Epithelial cell of proximal tubule (primary cell): ENCODE results near the gene SMIM23. TPM values are rescaled to one million over a fixed set of nuclear protein-coding genes. Genes with fewer than 3 reads are reported as not detected.

ENCODE experiments used
- DNase-seq: peaks from one replicate; pipeline ENCODE4 v3.0.0-alpha.2; 2011; ENCODE audit warnings: low read depth
- H3K4me3 ChIP-seq: 2 replicates; pipeline ENCODE4 v1.5.1; 2011; ENCODE audit warnings: low read depth, mild to moderate bottlenecking, low read length
- CTCF ChIP-seq: conservative IDR thresholded peaks from 2 replicates; pipeline ENCODE4 v1.5.1; 2012; ENCODE audit warnings: low read depth, mild to moderate bottlenecking, low read length
- total RNA-seq: library from RNA; depleted of rRNA; stranded (reverse); fragments of >200 nt; gene quantifications from 2 replicates; pipeline ENCODE4 v1.2.3, GENCODE V29; 2015

The SMIM23 gene
- total RNA-seq, 1 donor from 2014 or later = not detected

- no peak overlapping the region for H3K4me3 ChIP-seq
- no peak for TF ChIP-seq CTCF
Measured at GRCh38 chr5:171798418-171798817, 12.8 kb downstream of the SMIM23 start.

GRCh38 chr5:171801839-171802238 is 16.2 kb downstream of the SMIM23 start:
- no peak for TF ChIP-seq CTCF
- H3K4me3 ChIP-seq = no peak overlapping the region
- DNase-seq = no peak

More at GRCh38 chr5:171798418-171798817, 12.8 kb downstream of the SMIM23 start:
- no peak for DNase-seq

GRCh38 chr5:171805746-171806145 is 20.1 kb downstream of the SMIM23 start:
- DNase-seq = no peak
- TF ChIP-seq CTCF = no peak
- no peak overlapping the region for H3K4me3 ChIP-seq

GRCh38 chr5:171806976-171807747 is 21.5 kb downstream of the SMIM23 start:
- TF ChIP-seq CTCF = no peak
- H3K4me3 ChIP-seq = no peak overlapping the region
- DNase-seq = no peak

GRCh38 chr5:171808453-171808852 is 22.8 kb downstream of the SMIM23 start:
- H3K4me3 ChIP-seq = no peak overlapping the region
- DNase-seq = no peak
- TF ChIP-seq CTCF = no peak

GRCh38 chr5:171808951-171809350 is 23.3 kb downstream of the SMIM23 start:
- no peak for DNase-seq
- TF ChIP-seq CTCF = no peak
- no peak overlapping the region for H3K4me3 ChIP-seq

GRCh38 chr5:171810227-171810626 is 24.6 kb downstream of the SMIM23 start:
- DNase-seq = no peak
- TF ChIP-seq CTCF = no peak
- no peak overlapping the region for H3K4me3 ChIP-seq
